Cardiac muscle cell (in vitro differentiated cells and primary cell): ENCODE data around the gene PPP3R1. TPM values are rescaled to one million over a fixed set of nuclear protein-coding genes. Genes with fewer than 3 reads are reported as not detected.

ENCODE experiments used
- DNase-seq, 2 donors: peaks; one replicate each; pipeline versions ENCODE4 v3.0.0 to v3.0.0-alpha.2; 2010 to 2017; ENCODE audit warnings: low read depth in 1 of 2, low spot score in 1 of 2
- H3K27ac ChIP-seq: fragments of 200-600 bp; sonication (generic); 2 replicates; pipeline ENCODE4 v1.5.1; 2016
- H3K27me3 ChIP-seq: fragments of 200-600 bp; sonication (generic); 2 replicates; pipeline ENCODE4 v1.6.0; 2016; ENCODE audit warnings: control low read depth
- H3K36me3 ChIP-seq: fragments of 200-600 bp; sonication (generic); 2 replicates; pipeline ENCODE4 v1.5.1; 2016; ENCODE audit warnings: control low read depth
- H3K4me1 ChIP-seq: fragments of 200-600 bp; sonication (generic); 2 replicates; pipeline ENCODE4 v1.8.1; 2017; ENCODE audit warnings: low read depth, mild to moderate bottlenecking, mixed run types
- H3K4me3 ChIP-seq: fragments of 200-600 bp; sonication (generic); 2 replicates; pipeline ENCODE4 v1.5.1; 2016; ENCODE audit warnings: mild to moderate bottlenecking
- H3K9me3 ChIP-seq: fragments of 200-600 bp; sonication (generic); 2 replicates; pipeline ENCODE4 v1.5.1; 2017; ENCODE audit warnings: low read depth, mild to moderate bottlenecking, control low read depth
- CTCF ChIP-seq: IDR thresholded peaks from 2 replicates; pipeline ENCODE4 v1.5.1; 2012; ENCODE audit warnings: low read depth, mild to moderate bottlenecking, low read length
- polyA plus RNA-seq: library from polyadenylated mRNA; unstranded; fragments of >200 nt; fragmentation: Nextera tagmentation; extraction: Ambion mirVana; gene quantifications from 2 replicates; pipeline ENCODE4 v1.2.1, GENCODE V29; 2016
- total RNA-seq: library from RNA; depleted of rRNA; stranded (reverse); fragments of >200 nt; gene quantifications from 2 replicates; pipeline ENCODE4 v1.2.3, GENCODE V29; 2016

PPP3R1 gene
- total and polyA plus RNA-seq, 2 experiments from 2014 or later = 2.3 to 17.0 TPM

- Histone ChIP-seq H3K4me1 (no peaks in the 10 kb centered on the region), H3K27me3 (no peaks in the 10 kb centered on the region), H3K36me3 (peaks cover 9% of the 10 kb centered on the region), H3K9me3 (no peaks in the 10 kb centered on the region), H3K27ac (no peak overlapping the region), H3K4me3 (no peak overlapping the region)
- DNase-seq = no peak
- no peak for TF ChIP-seq CTCF
Observed at GRCh38 chr2:68172521-68172920, 79.8 kb downstream of the PPP3R1 start.

- Histone ChIP-seq H3K36me3 (peaks cover 9% of the 10 kb centered on the region), H3K4me1 (no peaks in the 10 kb centered on the region), H3K27ac (no peak overlapping the region), H3K9me3 (no peaks in the 10 kb centered on the region), H3K4me3 (no peak overlapping the region), H3K27me3 (no peaks in the 10 kb centered on the region)
- TF ChIP-seq CTCF = no peak
- no peak for DNase-seq
Observed at GRCh38 chr2:68171684-68172083, 80.6 kb downstream of the PPP3R1 start.

GRCh38 chr2:68171146-68171545, 81.2 kb downstream of the PPP3R1 start:
- Histone ChIP-seq H3K4me1 (no peaks in the 10 kb centered on the region), H3K27me3 (no peaks in the 10 kb centered on the region), H3K27ac (no peak overlapping the region), H3K9me3 (no peaks in the 10 kb centered on the region), H3K4me3 (no peak overlapping the region), H3K36me3 (peaks cover 6% of the 10 kb centered on the region)
- no peak for TF ChIP-seq CTCF
- DNase-seq = no peak

- TF ChIP-seq CTCF = no peak
- Histone ChIP-seq H3K4me1 (no peaks in the 10 kb centered on the region), H3K9me3 (no peaks in the 10 kb centered on the region), H3K27me3 (no peaks in the 10 kb centered on the region), H3K27ac (no peak overlapping the region), H3K36me3 (peaks cover 8% of the 10 kb centered on the region), H3K4me3 (no peak overlapping the region)
- no peak for DNase-seq
Observed at GRCh38 chr2:68169308-68169707, 83.0 kb downstream of the PPP3R1 start.

GRCh38 chr2:68167186-68167585, 85.1 kb downstream of the PPP3R1 start:
- no peak overlapping the region for H3K27ac ChIP-seq
- no peak overlapping the region for H3K4me3 ChIP-seq

More at GRCh38 chr2:68167186-68167585, 85.1 kb downstream of the PPP3R1 start:
- peak in 1 of 2 donors; percentile 44 for DNase-seq
- Histone ChIP-seq H3K9me3 (no peaks in the 10 kb centered on the region), H3K4me1 (no peaks in the 10 kb centered on the region), H3K27me3 (no peaks in the 10 kb centered on the region), H3K36me3 (peaks cover 27% of the 10 kb centered on the region)
- no peak for TF ChIP-seq CTCF
